Breast epithelium (tissue), 4 donors: ENCODE measurements around the gene NCAPG2. TPM values are rescaled to one million over a fixed set of nuclear protein-coding genes. Genes with fewer than 3 reads are reported as not detected.

Experiments used
- DNase-seq, 2 donors: peaks; one replicate each; pipeline ENCODE4 v3.0.0-alpha.2; 2019; ENCODE audit warnings: low spot score in 2 of 2
- H3K27ac ChIP-seq, 2 donors: fragments of 200-600 bp; sonication (generic) in 1 of 2; one replicate each; pipeline ENCODE4 v1.5.1; 2016 to 2019; ENCODE audit warnings: mild to moderate bottlenecking in 1 of 2
- H3K27me3 ChIP-seq, 2 donors: fragments of 200-600 bp; sonication (generic) in 1 of 2; one replicate each; pipeline versions ENCODE4 v1.5.1 to v1.6.0; 2017 to 2019; ENCODE audit warnings: control low read depth in 1 of 2, mild to moderate bottlenecking in 1 of 2
- H3K36me3 ChIP-seq: fragments of 200-600 bp; one replicate; pipeline ENCODE4 v1.5.1; 2019
- H3K4me1 ChIP-seq, 2 donors: fragments of 200-600 bp; sonication (generic); one replicate each; pipeline ENCODE4 v1.5.1; 2016 to 2019; ENCODE audit warnings: control low read depth in 1 of 2
- H3K4me3 ChIP-seq, 3 donors: fragments of 200-600 bp; sonication (generic); 1 replicate in 2 of 3; 2 replicates in 1 of 3; pipeline ENCODE4 v1.5.1; 2016 to 2019; ENCODE audit warnings: mild to moderate bottlenecking in 3 of 3, moderate library complexity in 2 of 3
- H3K9me3 ChIP-seq, 2 donors: fragments of 200-600 bp; sonication (generic) in 1 of 2; one replicate each; pipeline ENCODE4 v1.5.1; 2016 to 2019; ENCODE audit warnings: control low read depth in 1 of 2
- POLR2A ChIP-seq: fragments of 450-650 bp; IDR thresholded peaks from one replicate; pipeline ENCODE4 v1.6.1; 2016; ENCODE audit warnings: antibody characterized with exemption, mild to moderate bottlenecking, moderate library complexity
- POLR2AphosphoS5 ChIP-seq, 3 donors: sonication (generic); formaldehyde crosslinking; IDR thresholded peaks; one replicate each; pipeline ENCODE4 v1.6.1; 2017; ENCODE audit warnings: antibody characterized with exemption in 3 of 3
- intact Hi-C: fragments of 100-400 bp; cut with DNase I; formaldehyde crosslinking; loops from one replicate; pipeline ENCODE4 v1.15.1; 2023; ENCODE audit warnings: low total_unique reads
- total RNA-seq, 3 donors: library from RNA; depleted of rRNA; stranded (reverse); fragments of >200 nt; gene quantifications; one replicate each; pipeline ENCODE4 v1.1.0, GENCODE V29; 2016
- TF ChIP-seq, protein P1 (sequence below), 3 donors: fragments of 450-650 bp; IDR thresholded peaks; one replicate each; pipeline ENCODE4 v1.5.1; 2016 to 2017; ENCODE audit warnings: antibody characterized with exemption in 3 of 3, mild to moderate bottlenecking in 3 of 3, moderate library complexity in 3 of 3

The NCAPG2 gene
- total RNA-seq, 3 donors from 2014 or later: 9.8 to 12.5 (median 10.4) TPM

DNA sequence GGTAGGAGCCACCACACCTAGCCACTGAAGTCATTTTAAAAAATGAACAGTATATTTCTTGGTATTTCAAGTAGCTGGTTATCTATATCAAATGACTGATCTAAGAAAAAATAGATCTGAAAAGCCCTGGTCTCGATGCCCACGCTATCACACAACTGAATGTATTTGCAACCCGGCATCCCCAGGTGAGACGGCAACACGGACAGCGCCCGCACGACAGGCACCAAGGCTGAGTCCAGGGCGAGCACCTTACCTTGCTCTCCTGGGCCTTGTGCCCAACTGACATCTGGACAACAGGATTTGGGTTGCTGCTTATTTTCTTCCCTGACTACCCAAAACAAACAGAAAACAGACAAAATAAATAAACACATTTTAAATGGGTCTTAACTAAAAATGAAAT lies 44.8 kb upstream of the NCAPG2 start:
- H3K4me1 ChIP-seq: no peaks in the 10 kb centered on the region
- no peak overlapping the region for H3K4me3 ChIP-seq
- TF ChIP-seq POLR2A (no peak), POLR2AphosphoS5 (IDR thresholded peaks at IDR 0.05) (no peak)
- no peak overlapping the region for H3K27ac ChIP-seq
- no peaks in the 10 kb centered on the region for H3K27me3 ChIP-seq
- intact Hi-C loops: no loop called here
- no peak for DNase-seq
- H3K36me3 ChIP-seq: peaks cover 4% of the 10 kb centered on the region
- H3K9me3 ChIP-seq: no peaks in the 10 kb centered on the region

DNA sequence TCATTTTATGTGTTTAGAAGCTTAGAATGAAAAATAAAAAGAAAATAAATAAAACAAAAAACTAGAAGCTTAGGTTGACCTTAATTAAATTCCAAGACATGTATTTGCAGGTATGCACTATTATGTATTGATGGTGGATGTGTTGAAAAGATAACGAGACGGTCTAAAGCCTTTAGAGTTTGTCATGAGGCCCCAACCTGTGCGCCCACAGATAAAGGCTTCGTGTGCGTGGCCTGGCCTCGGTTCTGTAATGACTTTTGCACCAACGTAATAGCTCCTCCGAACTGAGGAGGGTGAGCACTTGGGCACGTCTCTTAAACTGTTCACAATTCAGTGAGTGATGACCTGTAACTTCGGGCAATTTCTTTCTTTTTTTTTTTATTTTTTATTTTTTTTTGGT lies 43.7 kb upstream of the NCAPG2 start:
- TF ChIP-seq POLR2A (no peak), POLR2AphosphoS5 (IDR thresholded peaks at IDR 0.05) (no peak)
- TF ChIP-seq, protein P1, sequence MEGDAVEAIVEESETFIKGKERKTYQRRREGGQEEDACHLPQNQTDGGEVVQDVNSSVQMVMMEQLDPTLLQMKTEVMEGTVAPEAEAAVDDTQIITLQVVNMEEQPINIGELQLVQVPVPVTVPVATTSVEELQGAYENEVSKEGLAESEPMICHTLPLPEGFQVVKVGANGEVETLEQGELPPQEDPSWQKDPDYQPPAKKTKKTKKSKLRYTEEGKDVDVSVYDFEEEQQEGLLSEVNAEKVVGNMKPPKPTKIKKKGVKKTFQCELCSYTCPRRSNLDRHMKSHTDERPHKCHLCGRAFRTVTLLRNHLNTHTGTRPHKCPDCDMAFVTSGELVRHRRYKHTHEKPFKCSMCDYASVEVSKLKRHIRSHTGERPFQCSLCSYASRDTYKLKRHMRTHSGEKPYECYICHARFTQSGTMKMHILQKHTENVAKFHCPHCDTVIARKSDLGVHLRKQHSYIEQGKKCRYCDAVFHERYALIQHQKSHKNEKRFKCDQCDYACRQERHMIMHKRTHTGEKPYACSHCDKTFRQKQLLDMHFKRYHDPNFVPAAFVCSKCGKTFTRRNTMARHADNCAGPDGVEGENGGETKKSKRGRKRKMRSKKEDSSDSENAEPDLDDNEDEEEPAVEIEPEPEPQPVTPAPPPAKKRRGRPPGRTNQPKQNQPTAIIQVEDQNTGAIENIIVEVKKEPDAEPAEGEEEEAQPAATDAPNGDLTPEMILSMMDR (IDR thresholded peaks at IDR 0.05): no peak
- no peak overlapping the region for H3K4me3 ChIP-seq
- intact Hi-C loops: no loop called here
- no peak for DNase-seq
- peaks cover 4% of the 10 kb centered on the region for H3K36me3 ChIP-seq
- H3K27me3 ChIP-seq: no peaks in the 10 kb centered on the region
- H3K4me1 ChIP-seq: no peaks in the 10 kb centered on the region
- H3K27ac ChIP-seq: no peak overlapping the region
- no peaks in the 10 kb centered on the region for H3K9me3 ChIP-seq

DNA sequence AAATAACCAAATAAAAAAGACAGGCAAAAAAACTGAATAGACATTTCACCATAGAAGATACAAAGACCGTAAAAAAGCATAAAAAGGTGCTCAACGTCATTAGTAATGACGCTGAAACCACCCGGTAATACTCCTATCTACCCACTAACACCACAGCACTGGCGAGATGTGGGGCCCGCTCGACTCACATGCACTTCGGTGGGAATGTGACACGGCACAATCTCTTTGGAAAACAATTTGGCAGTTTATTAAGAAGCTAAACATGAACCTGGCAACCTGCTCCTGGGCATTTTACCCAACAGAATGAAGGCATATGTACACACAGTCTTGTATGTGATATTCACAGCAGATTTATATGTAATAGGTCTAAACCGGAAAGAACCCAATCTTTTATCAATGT lies 42.8 kb upstream of the NCAPG2 start:
- Histone ChIP-seq H3K36me3 (peaks cover 8% of the 10 kb centered on the region), H3K4me1 (no peaks in the 10 kb centered on the region), H3K9me3 (no peaks in the 10 kb centered on the region), H3K27ac (no peak overlapping the region), H3K27me3 (no peaks in the 10 kb centered on the region), H3K4me3 (no peak overlapping the region)
- DNase-seq: no peak
- intact Hi-C loops: no loop called here
- TF ChIP-seq POLR2AphosphoS5 (IDR thresholded peaks at IDR 0.05): no peak

DNA sequence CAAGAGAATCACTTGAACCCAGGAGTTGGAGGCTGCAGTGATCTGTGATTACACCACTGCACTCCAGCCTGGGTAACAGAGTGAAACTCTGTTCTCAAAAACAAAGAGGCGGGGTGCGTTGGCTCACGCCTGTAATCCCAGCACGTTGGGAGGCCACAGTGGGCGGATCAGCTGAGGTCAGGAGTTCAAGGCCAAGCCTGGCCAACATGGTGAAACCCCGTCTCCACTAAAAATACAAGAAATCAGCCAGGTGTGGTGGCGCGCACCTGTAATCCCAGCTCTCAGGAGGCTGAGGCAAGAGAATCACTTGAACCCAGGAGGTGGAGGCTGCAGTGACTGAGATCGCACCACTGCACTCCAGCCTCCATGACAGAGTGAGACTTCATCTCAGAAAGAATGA lies 42.4 kb upstream of the NCAPG2 start:
- Histone ChIP-seq H3K27me3 (no peaks in the 10 kb centered on the region), H3K4me1 (no peaks in the 10 kb centered on the region), H3K9me3 (no peaks in the 10 kb centered on the region), H3K36me3 (peaks cover 8% of the 10 kb centered on the region), H3K4me3 (no peak overlapping the region), H3K27ac (no peak overlapping the region)
- intact Hi-C loops: no loop called here
- no peak for DNase-seq
- TF ChIP-seq POLR2A (no peak), POLR2AphosphoS5 (IDR thresholded peaks at IDR 0.05) (no peak)
- TF ChIP-seq, protein P1 (IDR thresholded peaks at IDR 0.05): no peak

DNA sequence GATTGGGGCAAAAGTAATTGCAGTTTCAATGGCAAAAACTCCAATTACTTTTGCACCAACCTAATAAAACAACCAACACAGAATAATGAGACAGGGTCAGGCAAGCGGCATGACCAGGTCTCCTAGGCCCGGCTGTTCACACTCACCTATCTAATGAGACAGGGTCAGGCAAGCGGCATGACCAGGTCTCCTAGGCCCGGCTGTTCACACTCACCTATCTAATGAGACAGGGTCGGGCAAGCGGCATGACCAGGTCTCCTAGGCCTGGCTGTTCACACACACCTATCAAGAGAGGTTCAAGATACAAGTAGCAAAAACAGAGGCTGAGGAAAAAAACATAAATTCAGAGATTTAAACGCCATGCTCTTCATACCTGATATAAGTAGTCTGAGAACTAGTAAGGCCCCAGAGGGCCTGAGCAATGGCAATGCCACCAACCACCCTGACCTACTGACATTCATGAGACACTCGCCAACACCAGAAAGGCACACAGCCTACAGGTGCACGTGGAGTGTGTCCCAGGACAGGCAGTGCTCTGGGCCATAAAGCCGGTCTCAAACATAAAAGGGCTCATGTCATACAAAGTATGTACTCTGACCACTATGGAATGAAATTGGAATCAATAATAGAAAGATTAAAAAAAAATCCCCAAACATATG lies 40.6 kb upstream of the NCAPG2 start:
- no peaks in the 10 kb centered on the region for H3K9me3 ChIP-seq
- intact Hi-C loops: loop anchor here (2.0 kb wide), 1 partner anchor 68 kb away; no protein-coding TSS in a partner anchor
- peaks cover 8% of the 10 kb centered on the region for H3K36me3 ChIP-seq
- no peaks in the 10 kb centered on the region for H3K4me1 ChIP-seq
- DNase-seq: no peak
- no peak overlapping the region for H3K27ac ChIP-seq
- H3K4me3 ChIP-seq: no peak overlapping the region
- TF ChIP-seq, protein P1 (IDR thresholded peaks at IDR 0.05): no peak
- TF ChIP-seq POLR2AphosphoS5 (IDR thresholded peaks at IDR 0.05): no peak
- no peak for TF ChIP-seq POLR2A
- no peaks in the 10 kb centered on the region for H3K27me3 ChIP-seq

DNA sequence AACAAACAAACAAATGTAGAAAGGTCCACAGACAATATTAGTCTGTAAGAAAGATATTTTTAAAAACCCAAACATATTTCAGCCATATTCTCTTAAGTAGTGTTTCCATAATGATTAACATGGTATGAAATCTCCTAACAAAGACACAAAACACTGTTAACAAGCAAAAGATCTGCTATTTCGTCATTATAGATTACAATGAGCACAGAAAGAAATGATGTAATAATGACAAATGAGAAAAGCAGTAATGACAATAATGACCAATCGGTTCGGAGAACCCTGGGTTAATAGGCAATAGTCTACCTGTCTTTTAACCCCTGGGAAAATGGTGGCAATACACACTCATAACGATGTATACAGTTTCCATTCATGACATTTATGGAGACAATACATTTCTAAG lies 39.5 kb upstream of the NCAPG2 start:
- no peaks in the 10 kb centered on the region for H3K4me1 ChIP-seq
- no peak for DNase-seq
- H3K9me3 ChIP-seq: no peaks in the 10 kb centered on the region
- no peaks in the 10 kb centered on the region for H3K27me3 ChIP-seq
- intact Hi-C loops: loop anchor here (2.0 kb wide), 1 partner anchor 67 kb away; no protein-coding TSS in a partner anchor
- TF ChIP-seq POLR2AphosphoS5 (IDR thresholded peaks at IDR 0.05) (no peak), POLR2A (no peak)
- TF ChIP-seq, protein P1 (IDR thresholded peaks at IDR 0.05): no peak
- H3K36me3 ChIP-seq: peaks cover 8% of the 10 kb centered on the region
- no peak overlapping the region for H3K27ac ChIP-seq
- no peak overlapping the region for H3K4me3 ChIP-seq
